HepG2 (cell line): ENCODE measurements around the gene TMEM253. TPM values are rescaled to one million over a fixed set of nuclear protein-coding genes. Genes with fewer than 3 reads are reported as not detected.

ENCODE experiments used
- DNMT3B ChIP-seq: conservative IDR thresholded peaks from 2 replicates; pipeline ENCODE4 v1.6.1; 2016; ENCODE audit warnings: missing biosample characterization, control low read depth
- GMEB1 ChIP-seq: sonication (generic); formaldehyde crosslinking; IDR thresholded peaks from 2 replicates; pipeline ENCODE4 v1.5.1; 2020; ENCODE audit warnings: missing genetic modification reagents, mild to moderate bottlenecking, borderline replicate concordance
- HNF4A ChIP-seq: sonication (generic); formaldehyde crosslinking; IDR thresholded peaks from 2 replicates; pipeline ENCODE4 v1.4.0; 2020; ENCODE audit warnings: missing genetic modification reagents
- MED13 ChIP-seq: sonication (generic); formaldehyde crosslinking; IDR thresholded peaks from 2 replicates; pipeline ENCODE4 v1.5.0; 2020; ENCODE audit warnings: missing genetic modification reagents
- MYC ChIP-seq: sonication (generic); formaldehyde crosslinking; IDR thresholded peaks from 2 replicates; pipeline ENCODE4 v1.9.0; 2021; ENCODE audit warnings: missing genetic modification reagents, borderline replicate concordance
- NFAT5 ChIP-seq: sonication (generic); formaldehyde crosslinking; IDR thresholded peaks from 2 replicates; pipeline ENCODE4 v1.4.0; 2020; ENCODE audit warnings: missing genetic modification reagents
- NFKB2 ChIP-seq: sonication (generic); formaldehyde crosslinking; IDR thresholded peaks from 2 replicates; pipeline ENCODE4 v1.4.0; 2020; ENCODE audit warnings: missing genetic modification reagents, borderline replicate concordance
- POLR2G ChIP-seq: fragments of 200-400 bp; formaldehyde crosslinking; IDR thresholded peaks from 2 replicates; pipeline ENCODE4 v1.6.1; 2018; ENCODE audit warnings: mild to moderate bottlenecking, low read depth, low read length, moderate library complexity
- SOX5 ChIP-seq: IDR thresholded peaks from 2 replicates; pipeline ENCODE4 v1.6.1; 2016; ENCODE audit warnings: borderline replicate concordance
- TBX2 ChIP-seq: sonication (generic); formaldehyde crosslinking; IDR thresholded peaks from 2 replicates; pipeline ENCODE4 v1.5.0; 2020; ENCODE audit warnings: missing genetic modification reagents, mild to moderate bottlenecking, borderline replicate concordance
- TP53 ChIP-seq: sonication (generic); formaldehyde crosslinking; conservative IDR thresholded peaks from 2 replicates; pipeline ENCODE4 v1.4.0; 2020; ENCODE audit warnings: missing genetic modification reagents
- USF2 ChIP-seq, 2 experiments: sonication (generic) in 1 of 2; formaldehyde crosslinking in 1 of 2; IDR thresholded peaks; 2 replicates each; pipeline versions ENCODE4 v1.5.1 to v1.6.1; 2011 to 2020; ENCODE audit warnings: borderline replicate concordance in 1 of 2, low read depth in 1 of 2, low read length in 1 of 2, mild to moderate bottlenecking in 1 of 2, missing genetic modification reagents in 1 of 2, moderate library complexity in 1 of 2
- ZMYM3 ChIP-seq: sonication (generic); formaldehyde crosslinking; IDR thresholded peaks from 2 replicates; pipeline ENCODE4 v1.5.1; 2020; ENCODE audit warnings: mild to moderate bottlenecking, missing genetic modification reagents
- ZNF235 ChIP-seq: sonication (generic); formaldehyde crosslinking; IDR thresholded peaks from 2 replicates; pipeline ENCODE4 v1.8.1; 2023; ENCODE audit warnings: mild to moderate bottlenecking, missing genetic modification reagents, borderline replicate concordance
- ZNF263 ChIP-seq: sonication (generic); formaldehyde crosslinking; IDR thresholded peaks from 2 replicates; pipeline ENCODE4 v1.4.0; 2020; ENCODE audit warnings: missing genetic modification reagents
- ZNF3 ChIP-seq: IDR thresholded peaks from 2 replicates; pipeline ENCODE4 v1.7.0; 2017; ENCODE audit warnings: inconsistent platforms
- ZNF451 ChIP-seq: sonication (generic); formaldehyde crosslinking; IDR thresholded peaks from 2 replicates; pipeline ENCODE4 v1.5.0; 2020; ENCODE audit warnings: mild to moderate bottlenecking, missing genetic modification reagents
- ZNF550 ChIP-seq: sonication (generic); formaldehyde crosslinking; IDR thresholded peaks from 2 replicates; pipeline ENCODE4 v1.4.0; 2020; ENCODE audit warnings: mild to moderate bottlenecking, missing genetic modification reagents, borderline replicate concordance
- ZNF782 ChIP-seq: sonication (generic); formaldehyde crosslinking; IDR thresholded peaks from 2 replicates; pipeline ENCODE4 v1.4.0; 2020; ENCODE audit warnings: missing genetic modification reagents, mild to moderate bottlenecking, borderline replicate concordance
- ZNF784 ChIP-seq: sonication (generic); formaldehyde crosslinking; IDR thresholded peaks from 2 replicates; pipeline ENCODE4 v1.5.1; 2020; ENCODE audit warnings: missing genetic modification reagents, mild to moderate bottlenecking, borderline replicate concordance
- polyA plus RNA-seq, 8 experiments: library from polyadenylated mRNA; depleted of rRNA in 3 of 8; stranded (reverse) in 7 of 8; unstranded in 1 of 8; fragments of >200 nt; fragmentation: Illumina TruSeq in 4 of 8; extraction: Trizol in 4 of 8; gene quantifications; 2 replicates each; pipeline versions ENCODE4 v1.2.1 to v1.2.3, GENCODE V29; 2011 to 2016; ENCODE audit warnings: low read depth in 4 of 8, missing spikeins in 1 of 8, mixed read lengths in 1 of 8; ENCODE audit not compliant: insufficient read depth in 1 of 8
- total RNA-seq, 5 experiments: library from RNA; depleted of rRNA; stranded (reverse); fragments of >200 nt; fragmentation: Illumina TruSeq; extraction: Trizol; gene quantifications; 2 replicates each; pipeline ENCODE4 v1.2.3, GENCODE V29; 2016; ENCODE audit warnings: low read depth in 1 of 5

TMEM253 gene
- total and polyA plus RNA-seq, 2 of the 13 experiments (the other 11 are each of a cell fraction or from before 2014, with no cell fraction given) = 0.29 to 0.45 TPM

- TF ChIP-seq NFAT5 (CRISPR knock-in tag) (no peak), ZNF784 (CRISPR knock-in tag) (no peak), ZNF263 (no peak), NFKB2 (CRISPR knock-in tag) (no peak), ZNF3 (CRISPR knock-in tag) (no peak), GMEB1 (CRISPR knock-in tag) (no peak), POLR2G (peak; percentile 62; the same call in 1 of the 2 replicates), MYC (CRISPR knock-in tag) (no peak), HNF4A (CRISPR knock-in tag) (no peak), ZNF782 (CRISPR knock-in tag) (no peak), TBX2 (CRISPR knock-in tag) (0 out of 2 replicates have a peak, but pooled peaks have one; percentile 24), ZMYM3 (CRISPR knock-in tag) (no peak), USF2 (IDR thresholded peaks at IDR 0.05; ENCODE audit: low read depth, low read length) (no peak), USF2 (CRISPR knock-in tag; IDR thresholded peaks at IDR 0.05; ENCODE audit: borderline replicate concordance) (no peak), SOX5 (no peak), TP53 (CRISPR knock-in tag) (no peak), ZNF451 (no peak), ZNF550 (CRISPR knock-in tag) (no peak), ZNF235 (CRISPR knock-in tag) (no peak), MED13 (CRISPR knock-in tag) (no peak), DNMT3B (CRISPR knock-in tag) (no peak)
Measured at GRCh38 chr14:21096978-21097635, 3.8 kb upstream of the TMEM253 start (continued).
